Right ventricle myocardium superior (tissue), 1 donor: Measurements from ENCODE around the gene MAN1C1. TPM values are rescaled to one million over a fixed set of nuclear protein-coding genes. Genes with fewer than 3 reads are reported as not detected.
"Not testable (repeated sequence)": the region's sequence is repeated elsewhere in the genome, so short reads cannot be mapped to it uniquely, and the experiment has no call there.

Experiments
- ATAC-seq: fragments of 200-7000 bp; cut with Tn5 transposase; one replicate; pipeline ENCODE4 v1.9.1; 2020; ENCODE audit warnings: mild to moderate bottlenecking; ENCODE audit not compliant: poor library complexity
- DNase-seq: peaks from one replicate; pipeline ENCODE4 v3.0.0-alpha.2; 2020
- intact Hi-C: fragments of 100-400 bp; cut with DNase I; formaldehyde crosslinking; loops from one replicate; pipeline ENCODE4 v1.11.2; 2022
- total RNA-seq: library from RNA; stranded (reverse); fragmentation: NEBNext Ultra II Directional; extraction: Animal tissue kit (Norgen Biotek cat#: 25700); gene quantifications from one replicate; pipeline ENCODE4 v1.2.1, GENCODE V29; 2021
- donor health status: DM: no; HTN: yes; CAD: no; lungs with severe emphysema.

Gene MAN1C1
- total RNA-seq, 1 donor from 2014 or later: 17.5 TPM

GRCh38 chr1:25579292-25580252, 37.0 kb upstream of the MAN1C1 start:
- ATAC-seq: no peak
- DNase-seq: no peak
- intact Hi-C loops: no loop called here

GRCh38 chr1:25580927-25581326, 35.7 kb upstream of the MAN1C1 start:
- ATAC-seq (no peak), DNase-seq (no peak)
- intact Hi-C loops: no loop called here

GRCh38 chr1:25581764-25582163, 34.8 kb upstream of the MAN1C1 start:
- DNase-seq (no peak), ATAC-seq (peak; percentile 45)
- intact Hi-C loops: no loop called here

GRCh38 chr1:25583519-25584370, 32.8 kb upstream of the MAN1C1 start:
- ATAC-seq: no peak
- intact Hi-C loops: no loop called here

GRCh38 chr1:25586181-25586588, 30.4 kb upstream of the MAN1C1 start:
- DNase-seq (no peak), ATAC-seq (no peak)
- intact Hi-C loops: no loop called here

More at GRCh38 chr1:25583519-25584370, 32.8 kb upstream of the MAN1C1 start:
- no peak for DNase-seq

- DNase-seq (no peak), ATAC-seq (no peak)
- intact Hi-C loops: no loop called here
Measured at GRCh38 chr1:25587290-25587689, 29.3 kb upstream of the MAN1C1 start.

- DNase-seq, ATAC-seq, intact Hi-C loops: not testable (repeated sequence)
Measured at GRCh38 chr1:25588224-25588623, 28.4 kb upstream of the MAN1C1 start.

GRCh38 chr1:25588786-25589185, 27.8 kb upstream of the MAN1C1 start:
- intact Hi-C loops, ATAC-seq, DNase-seq: not testable (repeated sequence)

- intact Hi-C loops: no loop called here
Measured at GRCh38 chr1:25590096-25590824, 26.3 kb upstream of the MAN1C1 start.

GRCh38 chr1:25593861-25594260, 22.7 kb upstream of the MAN1C1 start:
- no peak for ATAC-seq
- intact Hi-C loops: no loop called here

More at GRCh38 chr1:25590096-25590824, 26.3 kb upstream of the MAN1C1 start:
- peak; percentile 76 for ATAC-seq
- peak; percentile 78 for DNase-seq

GRCh38 chr1:25594971-25595370, 21.6 kb upstream of the MAN1C1 start:
- intact Hi-C loops: no loop called here
- no peak for DNase-seq
- ATAC-seq: no peak

More at GRCh38 chr1:25593861-25594260, 22.7 kb upstream of the MAN1C1 start:
- DNase-seq: no peak

- intact Hi-C loops, ATAC-seq, DNase-seq: not testable (repeated sequence)
Measured at GRCh38 chr1:25596641-25597040, 19.9 kb upstream of the MAN1C1 start.

- intact Hi-C loops: no loop called here
Measured at GRCh38 chr1:25598879-25599278, 17.7 kb upstream of the MAN1C1 start.

GRCh38 chr1:25599969-25600610, 16.5 kb upstream of the MAN1C1 start:
- ATAC-seq (no peak), DNase-seq (no peak)
- intact Hi-C loops: no loop called here

More at GRCh38 chr1:25598879-25599278, 17.7 kb upstream of the MAN1C1 start:
- DNase-seq (no peak), ATAC-seq (no peak)

- DNase-seq, intact Hi-C loops, ATAC-seq: not testable (repeated sequence)
Measured at GRCh38 chr1:25600971-25601699, 15.5 kb upstream of the MAN1C1 start.

GRCh38 chr1:25603779-25604538, 12.6 kb upstream of the MAN1C1 start:
- DNase-seq, intact Hi-C loops, ATAC-seq: not testable (repeated sequence)

GRCh38 chr1:25607123-25607522, 9.5 kb upstream of the MAN1C1 start:
- no peak for DNase-seq
- no peak for ATAC-seq
- intact Hi-C loops: loop anchor here (5.0 kb wide), 1 partner anchor 190 kb away; no protein-coding TSS in a partner anchor
